HepG2 (cell line): ENCODE measurements around the gene OST4. TPM values are rescaled to one million over a fixed set of nuclear protein-coding genes. Genes with fewer than 3 reads are reported as not detected.

Source experiments
- ADNP ChIP-seq: sonication (generic); formaldehyde crosslinking; IDR thresholded peaks from 2 replicates; pipeline ENCODE4 v1.4.0; 2020; ENCODE audit warnings: missing genetic modification reagents
- ARID3A ChIP-seq: IDR thresholded peaks from 2 replicates; pipeline ENCODE4 v1.6.1; 2012; ENCODE audit warnings: low read depth, low read length, improper control_type of control experiment
- ARNT ChIP-seq: fragments of 450-650 bp; IDR thresholded peaks from 2 replicates; pipeline ENCODE4 v1.6.1; 2017
- CSRNP1 ChIP-seq: sonication (generic); formaldehyde crosslinking; IDR thresholded peaks from 2 replicates; pipeline ENCODE4 v1.8.1; 2023; ENCODE audit warnings: mild to moderate bottlenecking, missing genetic modification reagents
- FOXO4 ChIP-seq: sonication (generic); formaldehyde crosslinking; conservative IDR thresholded peaks from 2 replicates; pipeline ENCODE4 v1.8.1; 2023; ENCODE audit warnings: missing genetic modification reagents
- GPN1 ChIP-seq: sonication (generic); formaldehyde crosslinking; IDR thresholded peaks from 2 replicates; pipeline ENCODE4 v1.5.1; 2020; ENCODE audit warnings: missing genetic modification reagents, borderline replicate concordance
- HNF4G ChIP-seq, 2 experiments: sonication (generic) in 1 of 2; formaldehyde crosslinking in 1 of 2; IDR thresholded peaks; 2 replicates each; pipeline versions ENCODE4 v1.4.0 to v1.6.1; 2011 to 2020; ENCODE audit warnings: borderline replicate concordance in 2 of 2, low read depth in 2 of 2, mild to moderate bottlenecking in 2 of 2, low read length in 1 of 2, missing genetic modification reagents in 1 of 2, moderate library complexity in 1 of 2
- IKZF5 ChIP-seq: IDR thresholded peaks from 2 replicates; pipeline ENCODE4 v1.6.1; 2018; ENCODE audit warnings: missing genetic modification reagents, mild to moderate bottlenecking, missing compliant biosample characterization
- IRX3 ChIP-seq: sonication (generic); formaldehyde crosslinking; IDR thresholded peaks from 2 replicates; pipeline ENCODE4 v1.8.1; 2023; ENCODE audit warnings: mild to moderate bottlenecking, low read depth, missing genetic modification reagents, borderline replicate concordance
- JDP2 ChIP-seq: sonication (generic); formaldehyde crosslinking; IDR thresholded peaks from 2 replicates; pipeline ENCODE4 v1.8.1; 2022; ENCODE audit warnings: missing genetic modification reagents, borderline replicate concordance
- KLF15 ChIP-seq: sonication (generic); formaldehyde crosslinking; IDR thresholded peaks from 2 replicates; pipeline ENCODE4 v1.8.1; 2023; ENCODE audit warnings: borderline replicate concordance, mild to moderate bottlenecking, inconsistent platforms, missing genetic modification reagents, mixed read lengths
- NR2F2 ChIP-seq: IDR thresholded peaks from 2 replicates; pipeline ENCODE4 v1.6.1; 2012; ENCODE audit warnings: low read depth, inconsistent platforms, borderline replicate concordance
- PRMT3 ChIP-seq: sonication (generic); formaldehyde crosslinking; IDR thresholded peaks from 2 replicates; pipeline ENCODE4 v1.8.1; 2022; ENCODE audit warnings: low read depth, mild to moderate bottlenecking, moderate library complexity, missing genetic modification reagents, borderline replicate concordance
- REPIN1 ChIP-seq: sonication (generic); formaldehyde crosslinking; IDR thresholded peaks from 2 replicates; pipeline ENCODE4 v1.8.0; 2022; ENCODE audit warnings: missing genetic modification reagents, low read depth, mild to moderate bottlenecking, borderline replicate concordance
- SRSF9 ChIP-seq: fragments of 200-400 bp; formaldehyde crosslinking; IDR thresholded peaks from 2 replicates; pipeline ENCODE4 v1.6.1; 2018; ENCODE audit warnings: borderline replicate concordance, mild to moderate bottlenecking, low read depth, low read length; ENCODE audit not compliant: insufficient read depth, poor library complexity, severe bottlenecking
- TRIM22 ChIP-seq: fragments of 450-650 bp; IDR thresholded peaks from 2 replicates; pipeline ENCODE4 v1.6.1; 2017
- TSC22D2 ChIP-seq: sonication (generic); formaldehyde crosslinking; IDR thresholded peaks from 2 replicates; pipeline ENCODE4 v1.5.1; 2020; ENCODE audit warnings: missing genetic modification reagents, mild to moderate bottlenecking, borderline replicate concordance
- ZNF251 ChIP-seq: sonication (generic); formaldehyde crosslinking; IDR thresholded peaks from 2 replicates; pipeline ENCODE4 v1.9.0; 2021; ENCODE audit warnings: mild to moderate bottlenecking, missing genetic modification reagents
- ZNF652 ChIP-seq: IDR thresholded peaks from 2 replicates; pipeline ENCODE4 v1.6.1; 2016; ENCODE audit warnings: low read depth, borderline replicate concordance
- ZNF720 ChIP-seq: sonication (generic); formaldehyde crosslinking; IDR thresholded peaks from 2 replicates; pipeline ENCODE4 v1.4.0; 2020; ENCODE audit warnings: missing genetic modification reagents
- polyA plus RNA-seq, 8 experiments: library from polyadenylated mRNA; depleted of rRNA in 3 of 8; stranded (reverse) in 7 of 8; unstranded in 1 of 8; fragments of >200 nt; fragmentation: Illumina TruSeq in 4 of 8; extraction: Trizol in 4 of 8; gene quantifications; 2 replicates each; pipeline versions ENCODE4 v1.2.1 to v1.2.3, GENCODE V29; 2011 to 2016; ENCODE audit warnings: low read depth in 4 of 8, missing spikeins in 1 of 8, mixed read lengths in 1 of 8; ENCODE audit not compliant: insufficient read depth in 1 of 8
- total RNA-seq, 5 experiments: library from RNA; depleted of rRNA; stranded (reverse); fragments of >200 nt; fragmentation: Illumina TruSeq; extraction: Trizol; gene quantifications; 2 replicates each; pipeline ENCODE4 v1.2.3, GENCODE V29; 2016; ENCODE audit warnings: low read depth in 1 of 5

OST4 gene
- total and polyA plus RNA-seq, 2 of the 13 experiments (the other 11 are each of a cell fraction or from before 2014, with no cell fraction given) = 498 to 584 TPM

GRCh38 chr2:27050996-27051901, 20.2 kb downstream of the OST4 start, which contains the start of gene AGBL5 (continued):
- 0 out of 2 replicates have a peak, but pooled peaks have one; percentile 35 for TF ChIP-seq ZNF652 (CRISPR knock-in tag)
- peak; percentile 90; the same call in 1 of the 2 replicates for TF ChIP-seq PRMT3
- TF ChIP-seq TRIM22 = no peak
- no peak for TF ChIP-seq GPN1 (CRISPR knock-in tag)
- no peak for TF ChIP-seq HNF4G (IDR thresholded peaks at IDR 0.05; ENCODE audit: borderline replicate concordance, low read depth, low read length)
- TF ChIP-seq HNF4G (CRISPR knock-in tag; IDR thresholded peaks at IDR 0.05; ENCODE audit: borderline replicate concordance, low read depth) = peak; percentile 52; the same call in 1 of the 2 replicates
- peak; percentile 94 for TF ChIP-seq IKZF5 (CRISPR knock-in tag)
- no peak for TF ChIP-seq ADNP (CRISPR knock-in tag)
- TF ChIP-seq ARID3A = no peak
- peak; percentile 48; the same call in 1 of the 2 replicates for TF ChIP-seq ZNF720
- TF ChIP-seq JDP2 = no peak; the same call in 1 of the 2 replicates
- no peak for TF ChIP-seq ARNT
- TF ChIP-seq IRX3 = peak; percentile 98
- TF ChIP-seq REPIN1 (CRISPR knock-in tag) = peak; percentile 75; the same call in 1 of the 2 replicates
- 0 out of 2 replicates have a peak, but pooled peaks have one; percentile 78 for TF ChIP-seq FOXO4 (CRISPR knock-in tag)
- TF ChIP-seq KLF15 (CRISPR knock-in tag) = peak; percentile 82; the same call in 1 of the 2 replicates
- TF ChIP-seq SRSF9 = no peak
- peak; percentile 94; the same call in 1 of the 2 replicates for TF ChIP-seq CSRNP1 (CRISPR knock-in tag)
- peak; percentile 47; the same call in 1 of the 2 replicates for TF ChIP-seq NR2F2
- peak; percentile 74; the same call in 1 of the 2 replicates for TF ChIP-seq TSC22D2
- no peak for TF ChIP-seq ZNF251 (CRISPR knock-in tag)
